Common myeloid progenitor, CD34-positive (primary cell): Measurements from ENCODE around the gene CLEC2A.
A peak's percentile ranks its signal among the peaks of the same experiment; 100 is the strongest.

Experiments
- CTCF ChIA-PET: fragments of 350-600 bp; sonication (Branson Sonifier 250); formaldehyde crosslinking; loops from one replicate; lab custom pipeline; 2021; ENCODE audit warnings: antibody characterized with exemption; lab: Charles Lee
- POLR2A ChIA-PET: fragments of 350-600 bp; sonication (Branson Sonifier 250); formaldehyde crosslinking; loops from one replicate; lab custom pipeline; 2021; ENCODE audit warnings: antibody characterized with exemption; lab: Charles Lee
- DNase-seq, 3 donors: peaks; one replicate each; pipeline versions ENCODE4 v3.0.0 to v3.0.0-alpha.2; 2013
- H3K27ac ChIP-seq, 2 experiments: 1 replicate in 1 of 2; 2 replicates in 1 of 2; pipeline ENCODE4 v1.7.0; 2013; ENCODE audit warnings: inconsistent platforms in 2 of 2, low read length in 2 of 2, mild to moderate bottlenecking in 2 of 2, low read depth in 1 of 2, moderate library complexity in 1 of 2; ENCODE audit not compliant: severe bottlenecking in 2 of 2, insufficient read depth in 1 of 2, poor library complexity in 1 of 2
- H3K27me3 ChIP-seq, 5 experiments: replicated peaks in 2 of 5; 1 replicate in 3 of 5; 2 replicates in 2 of 5; pipeline versions ENCODE4 v1.6.1 to v1.7.0; 2013; ENCODE audit warnings: low read length in 4 of 5, mild to moderate bottlenecking in 2 of 5, moderate library complexity in 2 of 5, inconsistent platforms in 1 of 5; ENCODE audit not compliant: insufficient read depth in 5 of 5, control insufficient read depth in 4 of 5
- H3K36me3 ChIP-seq, 4 experiments: 1 replicate in 2 of 4; 2 replicates in 2 of 4; pipeline versions ENCODE4 v1.6.1 to v1.7.0; 2013; ENCODE audit warnings: low read length in 3 of 4, control low read depth in 1 of 4, mild to moderate bottlenecking in 1 of 4; ENCODE audit not compliant: control insufficient read depth in 4 of 4, insufficient read depth in 4 of 4
- H3K4me1 ChIP-seq, 4 experiments: 1 replicate in 3 of 4; 2 replicates in 1 of 4; pipeline versions ENCODE4 v1.6.1 to v1.7.1; 2013; ENCODE audit warnings: low read length in 3 of 4, mild to moderate bottlenecking in 3 of 4, control low read depth in 1 of 4, inconsistent platforms in 1 of 4, moderate library complexity in 1 of 4; ENCODE audit not compliant: control insufficient read depth in 4 of 4, insufficient read depth in 4 of 4; ENCODE audit errors: control extremely low read depth in 1 of 4
- H3K4me3 ChIP-seq, 7 experiments: 1 replicate in 4 of 7; 2 replicates in 3 of 7; pipeline versions ENCODE4 v1.5.1 to v1.7.0; 2013; ENCODE audit warnings: mild to moderate bottlenecking in 7 of 7, low read length in 6 of 7, moderate library complexity in 6 of 7, inconsistent platforms in 2 of 7, low read depth in 2 of 7, control low read depth in 1 of 7; ENCODE audit not compliant: insufficient read depth in 4 of 7, control insufficient read depth in 1 of 7; ENCODE audit errors: extremely low read depth in 1 of 7
- H3K9me3 ChIP-seq, 5 experiments: 1 replicate in 4 of 5; 2 replicates in 1 of 5; pipeline versions ENCODE4 v1.6.1 to v1.7.1; 2013; ENCODE audit warnings: low read length in 4 of 5, mild to moderate bottlenecking in 2 of 5, inconsistent platforms in 1 of 5, low read depth in 1 of 5, moderate library complexity in 1 of 5; ENCODE audit not compliant: control insufficient read depth in 4 of 5, insufficient read depth in 2 of 5; ENCODE audit errors: control extremely low read depth in 1 of 5
- WGBS: methylation state at CpG from one replicate; pipeline ENCODE4 v1.1.5; 2013; ENCODE audit not compliant: insufficient coverage; 5-methylcytosine and 5-hydroxymethylcytosine counted together

Gene CLEC2A

GRCh38 chr12:9940375-9940774 is 8.2 kb upstream of the CLEC2A start:
- WGBS, result 0% methylated on average over 2 of the region's 2 CpGs
- Histone ChIP-seq H3K4me1 (peaks cover 0 to 16% (median 9%) of the 10 kb centered on the region in 4 experiments), H3K36me3 (peaks cover 0 to 9% (median 0%) of the 10 kb centered on the region in 4 experiments), H3K27ac (no peak overlapping the region), H3K4me3 (no peak overlapping the region), H3K27me3 (no peaks in the 10 kb centered on the region), H3K9me3 (no peaks in the 10 kb centered on the region)
- ChIA-PET CTCF (interaction anchor here (0.6 to 5.7 kb wide), 21 partner anchors 9 to 201 kb away, joined by 3 to 39 read pairs (median 4); partner anchors contain the start of genes CLEC12B and CLEC2A), POLR2A (no interaction called here)
- peak; percentile 62 to 70 (median 69) for DNase-seq

- WGBS, result 95% methylated on average over 9 of the region's 10 CpGs
- H3K4me1 ChIP-seq, result peaks cover 0 to 9% (median 3%) of the 10 kb centered on the region in 4 experiments
- no peak overlapping the region for H3K27ac ChIP-seq
- H3K9me3 ChIP-seq, result no peaks in the 10 kb centered on the region
- DNase-seq, result no peak
- POLR2A ChIA-PET, result no interaction called here
- no peak overlapping the region for H3K4me3 ChIP-seq
- H3K27me3 ChIP-seq, result no peaks in the 10 kb centered on the region
- peaks cover 0 to 9% (median 0%) of the 10 kb centered on the region in 4 experiments for H3K36me3 ChIP-seq
- CTCF ChIA-PET, result no interaction called here
Observed at GRCh38 chr12:9936591-9936990, 4.4 kb upstream of the CLEC2A start.

- CTCF ChIA-PET, result interaction anchor here (1.2 kb wide), 1 partner anchor 193 kb away, joined by 3 read pairs; no protein-coding TSS in a partner anchor
- H3K9me3 ChIP-seq, result no peaks in the 10 kb centered on the region
- WGBS, result 100% methylated on average over 1 of the region's 2 CpGs
- DNase-seq, result no peak
- H3K36me3 ChIP-seq, result peaks cover 0 to 9% (median 0%) of the 10 kb centered on the region in 4 experiments
- no peak overlapping the region for H3K4me3 ChIP-seq
- H3K4me1 ChIP-seq, result peaks cover 0 to 9% (median 1%) of the 10 kb centered on the region in 4 experiments
- no peak overlapping the region for H3K27ac ChIP-seq
- no peaks in the 10 kb centered on the region for H3K27me3 ChIP-seq
- POLR2A ChIA-PET, result interaction anchor here (0.8 kb wide), 1 partner anchor 57 kb away, joined by 3 read pairs; no protein-coding TSS in a partner anchor
Observed at GRCh38 chr12:9935026-9935425, 2.9 kb upstream of the CLEC2A start.

- WGBS, result 44% methylated on average over 2 of the region's 2 CpGs
- Histone ChIP-seq H3K36me3 (peaks cover 0 to 6% (median 0%) of the 10 kb centered on the region in 4 experiments), H3K9me3 (no peaks in the 10 kb centered on the region), H3K4me1 (peaks cover 0 to 9% (median 1%) of the 10 kb centered on the region in 4 experiments), H3K27me3 (no peaks in the 10 kb centered on the region), H3K27ac (no peak overlapping the region), H3K4me3 (no peak overlapping the region)
- peak; percentile 25 to 73 (median 65) for DNase-seq
- ChIA-PET POLR2A (interaction anchor here (0.6 kb wide), 1 partner anchor 67 kb away, joined by 3 read pairs; no protein-coding TSS in a partner anchor), CTCF (interaction anchor here (0.6 to 0.7 kb wide), 2 partner anchors 10 to 19 kb away, joined by 3 to 4 read pairs; no protein-coding TSS in a partner anchor)
Observed at GRCh38 chr12:9933958-9934357, 1.8 kb upstream of the CLEC2A start.

GRCh38 chr12:9931245-9931644 is 925 bp downstream of the CLEC2A start:
- Histone ChIP-seq H3K9me3 (no peaks in the 10 kb centered on the region), H3K27ac (no peak overlapping the region), H3K36me3 (no peaks in the 10 kb centered on the region), H3K27me3 (no peaks in the 10 kb centered on the region), H3K4me3 (no peak overlapping the region), H3K4me1 (peaks cover 0 to 10% (median 6%) of the 10 kb centered on the region in 4 experiments)
- WGBS, result no CpG with 5 or more reads among the region's 3 CpGs
- POLR2A ChIA-PET, result no interaction called here
- no peak for DNase-seq
- CTCF ChIA-PET, result interaction anchor here (1.0 to 2.7 kb wide), 6 partner anchors 9 to 181 kb away, joined by 3 to 10 read pairs (median 5); no protein-coding TSS in a partner anchor

- DNase-seq, result no peak
- ChIA-PET POLR2A (no interaction called here), CTCF (interaction anchor here (1.4 to 2.4 kb wide), 2 partner anchors 111 to 114 kb away, joined by 4 to 21 read pairs; no protein-coding TSS in a partner anchor)
Observed at GRCh38 chr12:9928607-9929006, 3.6 kb downstream of the CLEC2A start.

GRCh38 chr12:9926876-9927275 is 5.3 kb downstream of the CLEC2A start:
- DNase-seq, result no peak
- no CpG with 5 or more reads among the region's 3 CpGs for WGBS
- no peaks in the 10 kb centered on the region for H3K9me3 ChIP-seq
- no peak overlapping the region for H3K27ac ChIP-seq
- ChIA-PET POLR2A (no interaction called here), CTCF (interaction anchor here (0.7 to 2.4 kb wide), 11 partner anchors 9 to 177 kb away, joined by 3 to 24 read pairs (median 4); no protein-coding TSS in a partner anchor)
- no peaks in the 10 kb centered on the region for H3K36me3 ChIP-seq
- no peak overlapping the region for H3K4me3 ChIP-seq
- peaks cover 0 to 20% (median 2%) of the 10 kb centered on the region in 4 experiments for H3K4me1 ChIP-seq
- H3K27me3 ChIP-seq, result no peaks in the 10 kb centered on the region

More at GRCh38 chr12:9928607-9929006, 3.6 kb downstream of the CLEC2A start:
- Histone ChIP-seq H3K4me1 (peaks cover 0 to 13% (median 2%) of the 10 kb centered on the region in 4 experiments), H3K27me3 (no peaks in the 10 kb centered on the region), H3K9me3 (no peaks in the 10 kb centered on the region), H3K36me3 (no peaks in the 10 kb centered on the region), H3K4me3 (no peak overlapping the region), H3K27ac (no peak overlapping the region)
- WGBS, result no CpG with 5 or more reads among the region's 3 CpGs
